SK-N-MC (cell line): ENCODE measurements around the gene MON1B.

ENCODE experiments used
- DNase-seq: peaks from one replicate; pipeline ENCODE4 v3.0.0-alpha.2; 2011; ENCODE audit warnings: low read depth, low spot score
- H3K27ac ChIP-seq: fragments of 200-600 bp; sonication (generic); 2 replicates; pipeline ENCODE4 v1.5.1; 2016; ENCODE audit warnings: mixed run types
- H3K36me3 ChIP-seq: fragments of 200-600 bp; sonication (generic); 2 replicates; pipeline ENCODE4 v1.6.1; 2017; ENCODE audit warnings: antibody characterized with exemption, low read length, mixed read lengths; ENCODE audit not compliant: insufficient read depth
- H3K4me3 ChIP-seq: fragments of 200-600 bp; sonication (generic); 2 replicates; pipeline ENCODE4 v1.5.1; 2016
- H3K9ac ChIP-seq: fragments of 200-600 bp; sonication (generic); 2 replicates; pipeline ENCODE4 v1.8.0; 2017; ENCODE audit warnings: mixed run types, mixed read lengths; ENCODE audit not compliant: insufficient read length
- H3K9me3 ChIP-seq: fragments of 200-600 bp; sonication (generic); 2 replicates; pipeline ENCODE4 v1.6.1; 2017; ENCODE audit warnings: low read depth, mild to moderate bottlenecking, antibody characterized with exemption, low read length, moderate library complexity, mixed read lengths
- EZH2 ChIP-seq: fragments of 200-600 bp; sonication (generic); IDR thresholded peaks from one replicate; pipeline ENCODE4 v1.6.1; 2017; ENCODE audit warnings: antibody characterized with exemption
- FOXP2 ChIP-seq: optimal IDR thresholded peaks from 2 replicates; pipeline ENCODE3; 2011; ENCODE audit warnings: mild to moderate bottlenecking, moderate library complexity; ENCODE audit not compliant: insufficient read depth; ENCODE audit errors: extremely low read length, control extremely low read depth
- POLR2AphosphoS5 ChIP-seq: IDR thresholded peaks from 2 replicates; pipeline ENCODE4 v1.6.1; 2012; ENCODE audit warnings: mild to moderate bottlenecking, low read depth, low read length, borderline replicate concordance

MON1B gene

GRCh38 chr16:77250400-77250799 lies 59.4 kb downstream of the MON1B start:
- Histone ChIP-seq H3K9ac (no peak overlapping the region), H3K36me3 (no peaks in the 10 kb centered on the region), H3K4me3 (no peak overlapping the region), H3K9me3 (no peaks in the 10 kb centered on the region), H3K27ac (no peak overlapping the region)
- TF ChIP-seq EZH2 (no peak), FOXP2 (no peak), POLR2AphosphoS5 (no peak)
- DNase-seq: no peak
